Endodermal cell (in vitro differentiated cells): ENCODE results near the gene GLG1. TPM values are rescaled to one million over a fixed set of nuclear protein-coding genes. Genes with fewer than 3 reads are reported as not detected.

ENCODE experiments used
- DNase-seq: peaks from one replicate; pipeline ENCODE4 v3.0.0-alpha.2; 2017
- H3K27ac ChIP-seq: 2 replicates; pipeline ENCODE4 v1.5.1; 2013; ENCODE audit warnings: mild to moderate bottlenecking, low read depth, low read length, moderate library complexity
- H3K27me3 ChIP-seq: 2 replicates; pipeline ENCODE4 v1.6.1; 2013; ENCODE audit warnings: mild to moderate bottlenecking, low read length, moderate library complexity; ENCODE audit not compliant: insufficient read depth, control insufficient read depth, poor library complexity, severe bottlenecking
- H3K36me3 ChIP-seq: 2 replicates; pipeline ENCODE4 v1.7.0; 2013; ENCODE audit warnings: mild to moderate bottlenecking, low read length, moderate library complexity; ENCODE audit not compliant: control insufficient read depth, insufficient read depth
- H3K4me1 ChIP-seq: one replicate; pipeline ENCODE4 v1.7.0; 2013; ENCODE audit warnings: low read length; ENCODE audit not compliant: control insufficient read depth, insufficient read depth
- H3K4me3 ChIP-seq: 2 replicates; pipeline ENCODE4 v1.5.1; 2013; ENCODE audit warnings: mild to moderate bottlenecking, low read length, moderate library complexity
- H3K9ac ChIP-seq: 2 replicates; pipeline ENCODE4 v1.6.1; 2013; ENCODE audit warnings: mild to moderate bottlenecking, low read length, moderate library complexity; ENCODE audit not compliant: poor library complexity, severe bottlenecking; ENCODE audit errors: extremely low read depth
- H3K9me3 ChIP-seq: 2 replicates; pipeline ENCODE4 v1.6.1; 2013; ENCODE audit warnings: mild to moderate bottlenecking, low read length, moderate library complexity; ENCODE audit not compliant: control insufficient read depth
- H3K27ac Mint-ChIP-seq: 2 replicates; pipeline ENCODE4 v1.8.0; 2020; ENCODE audit warnings: mixed read lengths
- H3K27me3 Mint-ChIP-seq: 2 replicates; pipeline ENCODE4 v1.8.0; 2021; ENCODE audit warnings: mild to moderate bottlenecking, mixed read lengths; ENCODE audit not compliant: insufficient read depth
- H3K36me3 Mint-ChIP-seq: 2 replicates; pipeline ENCODE4 v1.8.0; 2020; ENCODE audit warnings: low read depth, mixed read lengths
- H3K4me1 Mint-ChIP-seq: 2 replicates; pipeline ENCODE4 v1.8.0; 2020; ENCODE audit warnings: mixed read lengths
- H3K4me3 Mint-ChIP-seq: 2 replicates; pipeline ENCODE4 v1.8.0; 2020; ENCODE audit warnings: mild to moderate bottlenecking, moderate library complexity, mixed read lengths
- H3K9me3 Mint-ChIP-seq: 2 replicates; pipeline ENCODE4 v1.8.0; 2020; ENCODE audit warnings: mild to moderate bottlenecking, mixed read lengths
- whole genome bisulfite sequencing, 2 experiments: methylation state at CpG; one replicate each; pipeline versions ENCODE4 v1.1.5 to v1.1.7; 2013; ENCODE audit warnings: missing lambda C conversion rate in 2 of 2, mixed read lengths in 1 of 2; ENCODE audit not compliant: insufficient coverage in 1 of 2, insufficient read length in 1 of 2; 5-methylcytosine and 5-hydroxymethylcytosine counted together
- total RNA-seq, 2 donors: library from RNA; stranded (reverse); fragmentation: NEBNext Ultra II Directional in 1 of 2; extraction: Animal tissue kit (Norgen Biotek cat#: 25700) in 1 of 2; gene quantifications; 2 replicates in 1 of 2; 3 replicates in 1 of 2; pipeline ENCODE4 v1.2.1, GENCODE V29; 2021
- TF ChIP-seq, protein P1 (sequence below): fragments of 200-600 bp; sonication (generic); conservative IDR thresholded peaks from 2 replicates; pipeline ENCODE4 v1.5.0; 2021; ENCODE audit warnings: antibody characterized with exemption, mild to moderate bottlenecking

GLG1 gene
- total RNA-seq, 2 donors from 2014 or later: 120 to 136 TPM

DNA sequence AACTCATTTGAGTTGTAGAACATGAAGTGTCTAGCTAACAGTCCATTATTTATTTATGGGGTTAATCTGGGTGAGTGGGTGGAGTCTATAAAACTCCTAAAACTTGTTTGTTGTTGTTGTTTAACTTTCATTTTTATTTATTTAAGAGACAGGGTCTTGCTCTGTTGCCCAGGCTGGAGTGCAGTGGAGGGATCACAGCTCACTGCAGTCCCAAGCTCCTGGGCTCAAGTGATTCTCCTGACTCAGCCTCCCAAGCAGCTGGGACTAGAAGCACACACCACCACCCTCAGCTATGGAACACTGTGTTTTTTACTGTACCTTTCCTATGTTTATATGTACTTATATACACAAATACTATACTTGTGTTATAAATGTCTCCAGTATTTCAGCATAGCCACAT is 107.8 kb downstream of the GLG1 start:
- H3K9me3 Mint-ChIP-seq: peaks cover 2% of the 10 kb centered on the region
- Histone ChIP-seq H3K9me3 (no peaks in the 10 kb centered on the region), H3K36me3 (peaks cover 40% of the 10 kb centered on the region), H3K9ac (no peak overlapping the region), H3K4me1 (no peaks in the 10 kb centered on the region), H3K4me3 (no peak overlapping the region), H3K27ac (no peak overlapping the region), H3K27me3 (no peaks in the 10 kb centered on the region)
- H3K27ac Mint-ChIP-seq: no peak overlapping the region
- peaks cover 29% of the 10 kb centered on the region for H3K36me3 Mint-ChIP-seq
- DNase-seq: no peak
- TF ChIP-seq, protein P1, sequence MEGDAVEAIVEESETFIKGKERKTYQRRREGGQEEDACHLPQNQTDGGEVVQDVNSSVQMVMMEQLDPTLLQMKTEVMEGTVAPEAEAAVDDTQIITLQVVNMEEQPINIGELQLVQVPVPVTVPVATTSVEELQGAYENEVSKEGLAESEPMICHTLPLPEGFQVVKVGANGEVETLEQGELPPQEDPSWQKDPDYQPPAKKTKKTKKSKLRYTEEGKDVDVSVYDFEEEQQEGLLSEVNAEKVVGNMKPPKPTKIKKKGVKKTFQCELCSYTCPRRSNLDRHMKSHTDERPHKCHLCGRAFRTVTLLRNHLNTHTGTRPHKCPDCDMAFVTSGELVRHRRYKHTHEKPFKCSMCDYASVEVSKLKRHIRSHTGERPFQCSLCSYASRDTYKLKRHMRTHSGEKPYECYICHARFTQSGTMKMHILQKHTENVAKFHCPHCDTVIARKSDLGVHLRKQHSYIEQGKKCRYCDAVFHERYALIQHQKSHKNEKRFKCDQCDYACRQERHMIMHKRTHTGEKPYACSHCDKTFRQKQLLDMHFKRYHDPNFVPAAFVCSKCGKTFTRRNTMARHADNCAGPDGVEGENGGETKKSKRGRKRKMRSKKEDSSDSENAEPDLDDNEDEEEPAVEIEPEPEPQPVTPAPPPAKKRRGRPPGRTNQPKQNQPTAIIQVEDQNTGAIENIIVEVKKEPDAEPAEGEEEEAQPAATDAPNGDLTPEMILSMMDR: no peak
- peaks cover 2% of the 10 kb centered on the region for H3K4me1 Mint-ChIP-seq
- H3K4me3 Mint-ChIP-seq: no peak overlapping the region
- peaks cover 2% of the 10 kb centered on the region for H3K27me3 Mint-ChIP-seq

DNA sequence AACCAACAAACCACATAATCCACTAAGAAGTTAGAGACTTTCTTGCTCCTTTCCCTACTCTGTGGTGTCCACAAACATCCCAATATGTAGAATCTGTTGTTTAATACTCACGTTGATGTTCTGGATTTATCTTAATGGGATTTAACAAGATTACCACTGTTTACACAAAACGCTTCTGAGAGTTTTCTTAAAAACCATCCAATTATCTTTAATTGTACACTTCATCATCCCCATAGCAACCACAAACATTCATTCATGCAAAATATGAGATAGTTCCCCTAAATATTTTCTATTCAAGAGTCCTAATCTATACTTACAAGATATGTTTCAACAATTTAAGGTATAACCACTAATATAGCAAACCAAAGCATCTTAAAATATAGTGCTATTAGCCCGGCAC is 109.2 kb downstream of the GLG1 start:
- Histone ChIP-seq H3K36me3 (peaks cover 39% of the 10 kb centered on the region), H3K9me3 (no peaks in the 10 kb centered on the region), H3K9ac (no peak overlapping the region), H3K27me3 (no peaks in the 10 kb centered on the region), H3K4me1 (no peaks in the 10 kb centered on the region), H3K4me3 (no peak overlapping the region), H3K27ac (no peak overlapping the region)
- Mint-ChIP-seq H3K9me3 (peaks cover 2% of the 10 kb centered on the region), H3K27ac (no peak overlapping the region), H3K36me3 (peaks cover 30% of the 10 kb centered on the region), H3K27me3 (peaks cover 2% of the 10 kb centered on the region), H3K4me3 (no peak overlapping the region), H3K4me1 (peaks cover 2% of the 10 kb centered on the region)
- WGBS, 2 experiments: 81 to 91% methylated on average over 3 of the region's 3 CpGs
- DNase-seq: no peak
- TF ChIP-seq, protein P1: no peak

DNA sequence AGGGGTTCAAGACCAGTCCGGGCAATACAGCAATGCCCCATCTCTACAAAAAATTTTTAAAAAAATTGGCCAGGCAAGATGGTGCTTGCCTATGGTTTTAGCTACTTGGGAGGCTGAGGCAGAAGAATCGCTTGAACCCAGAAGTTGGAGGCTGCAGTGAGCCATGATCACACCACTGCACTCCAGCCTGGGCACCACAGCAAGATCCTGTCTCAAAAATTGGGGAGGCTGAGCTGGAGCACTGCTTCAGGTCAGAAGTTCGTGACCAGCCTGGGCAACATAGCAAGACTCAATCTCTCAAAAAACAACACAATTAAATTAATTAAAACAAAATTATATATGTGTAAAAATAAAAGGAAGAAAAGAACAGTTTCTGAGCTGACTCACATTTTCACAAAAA is 110.9 kb downstream of the GLG1 start:
- H3K27ac Mint-ChIP-seq: no peak overlapping the region
- H3K36me3 Mint-ChIP-seq: peaks cover 34% of the 10 kb centered on the region
- no peak overlapping the region for H3K4me3 ChIP-seq
- peaks cover 2% of the 10 kb centered on the region for H3K4me1 Mint-ChIP-seq
- H3K27me3 Mint-ChIP-seq: peaks cover 2% of the 10 kb centered on the region
- 90 to 100% methylated on average over 2 to 3 of the region's 3 CpGs for WGBS, 2 experiments
- no peak overlapping the region for H3K27ac ChIP-seq
- no peak overlapping the region for H3K9ac ChIP-seq
- TF ChIP-seq, protein P1: no peak
- DNase-seq: no peak
- no peaks in the 10 kb centered on the region for H3K27me3 ChIP-seq
- no peaks in the 10 kb centered on the region for H3K4me1 ChIP-seq
- H3K4me3 Mint-ChIP-seq: no peak overlapping the region
- H3K9me3 ChIP-seq: no peaks in the 10 kb centered on the region
- H3K9me3 Mint-ChIP-seq: peaks cover 2% of the 10 kb centered on the region
- peaks cover 34% of the 10 kb centered on the region for H3K36me3 ChIP-seq
